K562 (cell line): ENCODE data around the gene MIB2. TPM values are rescaled to one million over a fixed set of nuclear protein-coding genes. Genes with fewer than 3 reads are reported as not detected.

Source experiments
- CBFA2T3 ChIP-seq: fragments of 450-650 bp; IDR thresholded peaks from 2 replicates; pipeline ENCODE4 v1.6.1; 2017
- CBX2 ChIP-seq: fragments of 200-600 bp; sonication (generic); IDR thresholded peaks from one replicate; pipeline ENCODE4 v1.6.1; 2012; ENCODE audit warnings: mild to moderate bottlenecking, low read length, inconsistent platforms; ENCODE audit not compliant: insufficient read depth, poor library complexity, severe bottlenecking
- DDX20 ChIP-seq: fragments of 450-650 bp; IDR thresholded peaks from 2 replicates; pipeline ENCODE4 v1.6.1; 2016; ENCODE audit warnings: missing genetic modification characterization, low read depth, mild to moderate bottlenecking, missing compliant biosample characterization, moderate library complexity
- ELK3 ChIP-seq: fragments of 450-650 bp; formaldehyde crosslinking; IDR thresholded peaks from 2 replicates; pipeline ENCODE4 v1.4.0; 2020; ENCODE audit warnings: mild to moderate bottlenecking
- EZH2 ChIP-seq: IDR thresholded peaks from 2 replicates; pipeline ENCODE4 v1.6.1; 2012; ENCODE audit warnings: low read depth, mild to moderate bottlenecking, inconsistent platforms, low read length, borderline replicate concordance
- KLF13 ChIP-seq: fragments of 450-650 bp; IDR thresholded peaks from 2 replicates; pipeline ENCODE4 v1.6.1; 2016; ENCODE audit warnings: missing genetic modification characterization, low read depth, mild to moderate bottlenecking, missing compliant biosample characterization, moderate library complexity, borderline replicate concordance
- NFE2L1 ChIP-seq: fragments of 450-650 bp; IDR thresholded peaks from 2 replicates; pipeline ENCODE4 v1.6.1; 2016; ENCODE audit warnings: missing genetic modification characterization, low read depth, mild to moderate bottlenecking, missing compliant biosample characterization, moderate library complexity, borderline replicate concordance
- NFXL1 ChIP-seq: fragments of 450-650 bp; formaldehyde crosslinking; IDR thresholded peaks from 2 replicates; pipeline ENCODE4 v1.4.0; 2021; ENCODE audit warnings: mild to moderate bottlenecking
- SMAD1 ChIP-seq: fragments of 150-350 bp; IDR thresholded peaks from 2 replicates; pipeline ENCODE4 v1.6.1; 2014; ENCODE audit warnings: low read length, low read depth; ENCODE audit not compliant: partially characterized antibody
- TAF7 ChIP-seq: fragments of 450-650 bp; IDR thresholded peaks from 2 replicates; pipeline ENCODE4 v1.6.1; 2016; ENCODE audit warnings: missing genetic modification characterization, missing compliant biosample characterization
- TBP ChIP-seq: optimal IDR thresholded peaks from 2 replicates; pipeline ENCODE3; 2011; ENCODE audit warnings: low read depth, low read length, improper control_type of control experiment
- TEAD2 ChIP-seq: fragments of 450-650 bp; IDR thresholded peaks from 2 replicates; pipeline ENCODE4 v1.6.1; 2016; ENCODE audit warnings: missing genetic modification characterization, control low read depth, missing compliant biosample characterization
- ZBED1 ChIP-seq: IDR thresholded peaks from 2 replicates; pipeline ENCODE4 v1.6.1; 2014
- ZNF124 ChIP-seq: sonication (generic); formaldehyde crosslinking; IDR thresholded peaks from 2 replicates; pipeline ENCODE4 v1.8.1; 2022; ENCODE audit warnings: missing genetic modification reagents
- ZNF197 ChIP-seq: fragments of 200-800 bp; sonication (Bioruptor generic); IDR thresholded peaks from 2 replicates; pipeline ENCODE4 v1.6.1; 2016; ENCODE audit warnings: low read depth, missing genetic modification characterization, missing compliant biosample characterization
- ZNF311 ChIP-seq: fragments of 250-450 bp; sonication (Bioruptor Pico); IDR thresholded peaks from 2 replicates; pipeline ENCODE4 v1.4.0; 2020; ENCODE audit warnings: mild to moderate bottlenecking, moderate library complexity
- ZNF57 ChIP-seq: fragments of 450-650 bp; formaldehyde crosslinking; IDR thresholded peaks from 2 replicates; pipeline ENCODE4 v1.4.0; 2020; ENCODE audit warnings: mild to moderate bottlenecking, moderate library complexity
- polyA plus RNA-seq, 8 experiments: library from polyadenylated mRNA; depleted of rRNA in 4 of 8; stranded (reverse) in 5 of 8; unstranded in 3 of 8; fragments of >200 nt; fragmentation: Nextera tagmentation in 2 of 8; fragmentation: Illumina TruSeq in 1 of 8; extraction: Ambion mirVana in 2 of 8; extraction: Trizol in 1 of 8; gene quantifications; 2 replicates each; pipeline versions ENCODE4 v1.2.1 to v1.2.3, GENCODE V29; 2011 to 2014; ENCODE audit warnings: inconsistent platforms in 1 of 8, missing spikeins in 1 of 8
- total RNA-seq, 7 experiments: library from RNA; depleted of rRNA in 6 of 7; stranded (reverse); fragments of >200 nt in 6 of 7; fragmentation: Illumina TruSeq in 2 of 7; extraction: Trizol in 2 of 7; gene quantifications; 2 replicates each; pipeline versions ENCODE4 v1.2.1 to v1.2.3, GENCODE V29; 2011 to 2021; ENCODE audit warnings: low replicate concordance in 1 of 7
- TF ChIP-seq, protein P1 (sequence below): fragments of 450-650 bp; conservative IDR thresholded peaks from 2 replicates; pipeline ENCODE4 v1.6.1; 2016; ENCODE audit warnings: missing genetic modification characterization, low read depth, mild to moderate bottlenecking, missing compliant biosample characterization, moderate library complexity
- TF ChIP-seq, protein P2 (sequence below): fragments of 150-350 bp; IDR thresholded peaks from 2 replicates; pipeline ENCODE4 v1.6.1; 2014; ENCODE audit warnings: low read depth, mild to moderate bottlenecking, low read length, borderline replicate concordance
- TF ChIP-seq, protein P3 (sequence below): sonication (generic); formaldehyde crosslinking; IDR thresholded peaks from 2 replicates; pipeline ENCODE4 v1.8.1; 2023; ENCODE audit warnings: mild to moderate bottlenecking, missing genetic modification reagents

MIB2 gene
- total and polyA plus RNA-seq, 9 of the 15 experiments (the other 6 are each of a cell fraction or from before 2014, with no cell fraction given) = 0.04 to 17.0 (median 4.9) TPM; not detected in 1

DNA sequence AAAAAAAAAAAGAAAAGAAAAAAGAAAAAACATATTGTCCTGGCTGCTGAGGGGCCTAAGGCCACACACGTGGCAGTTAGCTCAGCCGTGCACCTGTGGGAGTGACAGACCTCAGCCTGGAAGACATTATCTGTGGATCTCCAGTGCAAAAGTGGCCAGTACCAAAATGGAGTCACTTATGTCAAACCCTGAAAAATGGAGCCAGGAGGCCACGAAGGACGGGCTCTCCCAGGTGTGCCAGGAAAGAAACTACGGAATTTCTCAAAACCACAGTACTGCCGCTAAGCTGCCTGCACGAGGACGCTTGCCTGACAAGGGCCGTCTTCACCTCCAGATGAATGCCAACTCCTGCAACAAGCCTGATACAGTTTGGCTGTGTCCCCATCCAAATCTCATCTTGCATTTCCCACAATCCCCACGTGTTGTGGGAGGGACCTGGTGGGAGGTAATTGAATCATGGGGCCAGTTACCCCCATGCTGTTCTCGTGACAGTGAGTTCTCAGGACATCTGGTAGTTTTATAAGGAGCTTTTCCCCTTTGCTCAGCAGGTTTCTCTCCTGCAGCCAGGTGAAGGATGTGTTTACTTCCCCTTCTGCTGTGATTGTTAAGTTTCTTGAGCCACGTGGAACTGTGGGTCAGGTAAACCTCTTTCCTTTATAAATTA is 5.3 kb upstream of the MIB2 start (continued):
- peak; percentile 93 for TF ChIP-seq DDX20
- peak; percentile 6; the same call in 1 of the 2 replicates for TF ChIP-seq CBFA2T3
- TF ChIP-seq ELK3 (CRISPR knock-in tag) = 0 out of 2 replicates have a peak, but pooled peaks have one; percentile 37
- no peak for TF ChIP-seq SMAD1
- no peak for TF ChIP-seq ZBED1
- TF ChIP-seq ZNF311 (CRISPR knock-in tag) = peak; percentile 85
- TF ChIP-seq TAF7 (tag) = peak; percentile 74
- TF ChIP-seq, protein P1, sequence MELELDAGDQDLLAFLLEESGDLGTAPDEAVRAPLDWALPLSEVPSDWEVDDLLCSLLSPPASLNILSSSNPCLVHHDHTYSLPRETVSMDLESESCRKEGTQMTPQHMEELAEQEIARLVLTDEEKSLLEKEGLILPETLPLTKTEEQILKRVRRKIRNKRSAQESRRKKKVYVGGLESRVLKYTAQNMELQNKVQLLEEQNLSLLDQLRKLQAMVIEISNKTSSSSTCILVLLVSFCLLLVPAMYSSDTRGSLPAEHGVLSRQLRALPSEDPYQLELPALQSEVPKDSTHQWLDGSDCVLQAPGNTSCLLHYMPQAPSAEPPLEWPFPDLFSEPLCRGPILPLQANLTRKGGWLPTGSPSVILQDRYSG (tag) = peak; percentile 98
- TF ChIP-seq, protein P2, sequence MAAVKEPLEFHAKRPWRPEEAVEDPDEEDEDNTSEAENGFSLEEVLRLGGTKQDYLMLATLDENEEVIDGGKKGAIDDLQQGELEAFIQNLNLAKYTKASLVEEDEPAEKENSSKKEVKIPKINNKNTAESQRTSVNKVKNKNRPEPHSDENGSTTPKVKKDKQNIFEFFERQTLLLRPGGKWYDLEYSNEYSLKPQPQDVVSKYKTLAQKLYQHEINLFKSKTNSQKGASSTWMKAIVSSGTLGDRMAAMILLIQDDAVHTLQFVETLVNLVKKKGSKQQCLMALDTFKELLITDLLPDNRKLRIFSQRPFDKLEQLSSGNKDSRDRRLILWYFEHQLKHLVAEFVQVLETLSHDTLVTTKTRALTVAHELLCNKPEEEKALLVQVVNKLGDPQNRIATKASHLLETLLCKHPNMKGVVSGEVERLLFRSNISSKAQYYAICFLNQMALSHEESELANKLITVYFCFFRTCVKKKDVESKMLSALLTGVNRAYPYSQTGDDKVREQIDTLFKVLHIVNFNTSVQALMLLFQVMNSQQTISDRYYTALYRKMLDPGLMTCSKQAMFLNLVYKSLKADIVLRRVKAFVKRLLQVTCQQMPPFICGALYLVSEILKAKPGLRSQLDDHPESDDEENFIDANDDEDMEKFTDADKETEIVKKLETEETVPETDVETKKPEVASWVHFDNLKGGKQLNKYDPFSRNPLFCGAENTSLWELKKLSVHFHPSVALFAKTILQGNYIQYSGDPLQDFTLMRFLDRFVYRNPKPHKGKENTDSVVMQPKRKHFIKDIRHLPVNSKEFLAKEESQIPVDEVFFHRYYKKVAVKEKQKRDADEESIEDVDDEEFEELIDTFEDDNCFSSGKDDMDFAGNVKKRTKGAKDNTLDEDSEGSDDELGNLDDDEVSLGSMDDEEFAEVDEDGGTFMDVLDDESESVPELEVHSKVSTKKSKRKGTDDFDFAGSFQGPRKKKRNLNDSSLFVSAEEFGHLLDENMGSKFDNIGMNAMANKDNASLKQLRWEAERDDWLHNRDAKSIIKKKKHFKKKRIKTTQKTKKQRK = no peak
- TF ChIP-seq, protein P3, sequence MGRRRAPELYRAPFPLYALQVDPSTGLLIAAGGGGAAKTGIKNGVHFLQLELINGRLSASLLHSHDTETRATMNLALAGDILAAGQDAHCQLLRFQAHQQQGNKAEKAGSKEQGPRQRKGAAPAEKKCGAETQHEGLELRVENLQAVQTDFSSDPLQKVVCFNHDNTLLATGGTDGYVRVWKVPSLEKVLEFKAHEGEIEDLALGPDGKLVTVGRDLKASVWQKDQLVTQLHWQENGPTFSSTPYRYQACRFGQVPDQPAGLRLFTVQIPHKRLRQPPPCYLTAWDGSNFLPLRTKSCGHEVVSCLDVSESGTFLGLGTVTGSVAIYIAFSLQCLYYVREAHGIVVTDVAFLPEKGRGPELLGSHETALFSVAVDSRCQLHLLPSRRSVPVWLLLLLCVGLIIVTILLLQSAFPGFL = no peak
- TF ChIP-seq TBP = no peak
- peak; percentile 83; the same call in 1 of the 2 replicates for TF ChIP-seq NFXL1 (CRISPR knock-in tag)
- TF ChIP-seq KLF13 (tag) = peak; percentile 90
- TF ChIP-seq NFE2L1 (tag) = peak; percentile 63; the same call in 1 of the 2 replicates
- TF ChIP-seq ZNF197 (CRISPR knock-in tag) = peak; percentile 93
- TF ChIP-seq EZH2 = no peak
- TF ChIP-seq CBX2 = no peak
- no peak for TF ChIP-seq ZNF124 (CRISPR knock-in tag)
- TF ChIP-seq ZNF57 (CRISPR knock-in tag) = 0 out of 2 replicates have a peak, but pooled peaks have one; percentile 67
- TF ChIP-seq TEAD2 (tag) = peak; percentile 92
